ENCODE results near the gene RIMBP3B.
"Not testable (repeated sequence)": the region's sequence is repeated elsewhere in the genome, so short reads cannot be mapped to it uniquely, and the experiment has no call there.

Gene RIMBP3B, protein sequence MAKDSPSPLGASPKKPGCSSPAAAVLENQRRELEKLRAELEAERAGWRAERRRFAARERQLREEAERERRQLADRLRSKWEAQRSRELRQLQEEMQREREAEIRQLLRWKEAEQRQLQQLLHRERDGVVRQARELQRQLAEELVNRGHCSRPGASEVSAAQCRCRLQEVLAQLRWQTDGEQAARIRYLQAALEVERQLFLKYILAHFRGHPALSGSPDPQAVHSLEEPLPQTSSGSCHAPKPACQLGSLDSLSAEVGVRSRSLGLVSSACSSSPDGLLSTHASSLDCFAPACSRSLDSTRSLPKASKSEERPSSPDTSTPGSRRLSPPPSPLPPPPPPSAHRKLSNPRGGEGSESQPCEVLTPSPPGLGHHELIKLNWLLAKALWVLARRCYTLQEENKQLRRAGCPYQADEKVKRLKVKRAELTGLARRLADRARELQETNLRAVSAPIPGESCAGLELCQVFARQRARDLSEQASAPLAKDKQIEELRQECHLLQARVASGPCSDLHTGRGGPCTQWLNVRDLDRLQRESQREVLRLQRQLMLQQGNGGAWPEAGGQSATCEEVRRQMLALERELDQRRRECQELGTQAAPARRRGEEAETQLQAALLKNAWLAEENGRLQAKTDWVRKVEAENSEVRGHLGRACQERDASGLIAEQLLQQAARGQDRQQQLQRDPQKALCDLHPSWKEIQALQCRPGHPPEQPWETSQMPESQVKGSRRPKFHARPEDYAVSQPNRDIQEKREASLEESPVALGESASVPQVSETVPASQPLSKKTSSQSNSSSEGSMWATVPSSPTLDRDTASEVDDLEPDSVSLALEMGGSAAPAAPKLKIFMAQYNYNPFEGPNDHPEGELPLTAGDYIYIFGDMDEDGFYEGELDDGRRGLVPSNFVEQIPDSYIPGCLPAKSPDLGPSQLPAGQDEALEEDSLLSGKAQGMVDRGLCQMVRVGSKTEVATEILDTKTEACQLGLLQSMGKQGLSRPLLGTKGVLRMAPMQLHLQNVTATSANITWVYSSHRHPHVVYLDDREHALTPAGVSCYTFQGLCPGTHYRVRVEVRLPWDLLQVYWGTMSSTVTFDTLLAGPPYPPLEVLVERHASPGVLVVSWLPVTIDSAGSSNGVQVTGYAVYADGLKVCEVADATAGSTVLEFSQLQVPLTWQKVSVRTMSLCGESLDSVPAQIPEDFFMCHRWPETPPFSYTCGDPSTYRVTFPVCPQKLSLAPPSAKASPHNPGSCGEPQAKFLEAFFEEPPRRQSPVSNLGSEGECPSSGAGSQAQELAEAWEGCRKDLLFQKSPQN (N-terminal part only)

DNA sequence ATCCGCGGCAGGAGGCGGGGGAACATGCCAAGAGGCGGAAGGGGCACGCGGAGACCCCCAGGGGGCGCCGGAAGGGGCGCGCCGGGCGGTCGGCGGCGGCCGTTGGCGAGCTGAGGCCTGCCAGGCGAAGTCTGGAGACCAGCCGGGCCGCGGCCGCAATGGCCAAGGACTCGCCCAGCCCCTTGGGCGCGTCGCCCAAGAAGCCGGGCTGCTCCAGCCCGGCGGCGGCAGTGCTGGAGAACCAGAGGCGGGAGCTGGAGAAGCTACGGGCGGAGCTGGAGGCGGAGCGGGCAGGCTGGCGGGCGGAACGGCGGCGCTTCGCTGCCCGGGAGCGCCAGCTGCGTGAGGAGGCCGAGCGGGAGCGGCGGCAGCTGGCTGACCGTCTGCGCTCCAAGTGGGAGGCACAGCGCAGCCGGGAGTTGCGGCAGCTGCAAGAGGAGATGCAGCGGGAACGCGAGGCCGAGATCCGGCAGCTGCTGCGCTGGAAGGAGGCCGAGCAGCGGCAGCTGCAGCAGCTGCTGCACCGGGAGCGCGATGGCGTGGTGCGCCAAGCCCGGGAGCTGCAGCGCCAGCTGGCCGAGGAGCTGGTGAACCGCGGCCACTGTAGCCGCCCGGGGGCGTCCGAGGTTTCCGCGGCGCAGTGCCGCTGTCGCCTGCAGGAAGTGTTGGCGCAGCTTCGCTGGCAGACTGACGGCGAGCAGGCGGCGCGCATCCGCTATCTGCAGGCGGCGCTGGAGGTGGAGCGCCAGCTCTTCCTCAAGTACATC lies at the start of gene RIMBP3B:
Gene RIMBP3B, plus strand, starts transcription at position 51 of the 767 bp plus-strand sequence. Its CDS starts 108 bp downstream, at position 159.
- not testable (repeated sequence) for DNase-seq

DNA sequence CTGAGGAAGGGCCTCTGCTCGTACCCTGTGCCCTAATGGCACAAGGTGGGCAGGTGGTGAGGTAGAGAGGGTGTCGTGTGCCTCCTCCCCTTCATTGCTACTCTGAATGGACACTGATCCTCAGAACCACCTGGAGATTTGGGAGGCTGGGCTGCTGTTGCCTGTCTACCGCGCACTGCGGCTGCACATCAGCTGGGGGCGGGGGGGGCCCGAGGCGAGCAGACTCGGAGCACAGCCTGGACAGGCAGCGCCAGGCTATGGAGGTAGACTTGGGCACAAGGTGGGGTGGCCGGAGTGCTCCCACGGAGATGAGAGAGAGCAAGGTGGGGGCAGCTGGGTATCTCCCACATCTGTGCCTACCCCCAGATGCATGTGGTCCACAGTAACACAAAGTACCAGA lies 26.0 kb upstream of the RIMBP3B start:
- not testable (repeated sequence) for DNase-seq

DNA sequence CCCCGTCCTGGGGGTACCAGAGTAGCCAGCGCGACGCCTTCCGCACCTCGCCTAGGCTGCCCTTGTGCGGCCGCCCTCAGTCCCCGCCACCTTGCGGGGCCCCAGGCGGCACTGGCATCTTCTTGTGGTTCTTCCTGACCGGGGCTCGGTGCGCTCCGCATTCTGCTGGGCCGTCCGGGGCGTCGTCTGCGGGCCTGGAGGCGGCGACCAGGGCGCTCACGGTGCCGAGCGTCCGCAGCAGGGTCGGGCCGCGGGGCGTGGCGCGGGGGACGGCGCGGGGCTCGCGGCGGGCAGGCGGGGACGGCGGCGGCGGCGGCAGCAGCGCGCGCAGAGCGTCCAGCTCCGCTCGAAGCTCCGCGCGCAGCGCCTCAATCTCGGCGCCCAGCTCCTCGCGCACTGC lies 23.0 kb upstream of the RIMBP3B start:
- not testable (repeated sequence) for DNase-seq

DNA sequence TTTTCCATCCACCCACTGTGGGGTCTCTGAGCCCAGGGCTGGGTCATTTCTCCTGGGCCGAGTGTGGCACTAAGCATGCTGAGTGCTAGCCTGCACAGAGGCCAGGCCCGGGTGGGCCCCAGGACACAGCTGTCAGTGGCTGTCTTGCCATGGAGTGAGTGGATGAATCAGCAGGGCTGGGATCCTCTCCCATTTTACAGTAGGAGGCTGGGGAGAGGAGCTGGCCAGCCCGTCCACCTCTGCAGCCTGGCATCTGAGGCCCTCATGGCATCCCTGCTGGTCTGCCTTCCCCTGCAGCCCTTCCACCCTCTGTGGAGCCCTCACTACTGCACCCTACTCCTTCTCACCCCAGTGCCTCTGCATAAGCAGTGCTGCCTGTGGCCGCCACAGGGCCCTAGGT lies 21.1 kb upstream of the RIMBP3B start:
- not testable (repeated sequence) for DNase-seq

DNA sequence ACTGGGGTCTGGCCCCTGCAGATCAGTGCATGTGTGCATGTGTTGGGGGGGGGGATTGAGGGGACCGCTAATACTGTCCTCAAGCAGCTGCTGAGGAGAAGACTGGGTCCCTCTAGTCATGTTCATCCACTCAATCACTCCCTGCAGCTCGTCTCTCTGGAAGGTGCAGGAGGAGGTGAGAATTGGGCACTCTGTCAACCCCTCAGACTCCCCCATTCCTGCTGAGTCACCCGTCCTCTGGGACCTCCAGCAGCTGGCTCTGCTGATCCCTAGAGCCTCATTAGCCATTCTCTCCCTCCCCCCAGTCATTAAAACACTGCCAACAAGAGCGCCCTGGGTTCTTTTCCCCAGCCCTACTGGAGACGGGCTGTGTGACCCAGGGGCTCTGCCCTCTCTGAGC lies 20.5 kb upstream of the RIMBP3B start:
- DNase-seq, result not testable (repeated sequence)

DNA sequence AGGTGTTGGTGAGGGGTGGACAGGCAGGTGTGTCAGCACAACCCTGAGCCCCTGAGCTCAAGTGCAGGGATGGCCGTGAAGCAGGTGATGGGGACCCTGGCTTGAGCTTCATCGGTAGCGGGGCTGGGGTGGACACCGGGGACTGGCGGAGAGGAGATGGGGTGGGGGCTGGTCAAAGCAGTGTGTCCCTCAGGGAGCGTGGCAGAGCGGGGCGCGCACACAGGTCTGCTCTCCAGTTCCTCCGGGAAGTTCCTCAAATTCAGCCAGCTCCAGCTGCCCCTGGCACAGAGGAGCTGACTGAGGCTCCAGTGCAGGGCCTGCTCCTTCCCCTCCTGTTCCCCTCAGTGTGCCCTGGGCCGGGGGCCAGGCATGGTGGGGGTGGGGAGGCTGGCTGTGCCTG lies 19.7 kb upstream of the RIMBP3B start:
- not testable (repeated sequence) for DNase-seq

DNA sequence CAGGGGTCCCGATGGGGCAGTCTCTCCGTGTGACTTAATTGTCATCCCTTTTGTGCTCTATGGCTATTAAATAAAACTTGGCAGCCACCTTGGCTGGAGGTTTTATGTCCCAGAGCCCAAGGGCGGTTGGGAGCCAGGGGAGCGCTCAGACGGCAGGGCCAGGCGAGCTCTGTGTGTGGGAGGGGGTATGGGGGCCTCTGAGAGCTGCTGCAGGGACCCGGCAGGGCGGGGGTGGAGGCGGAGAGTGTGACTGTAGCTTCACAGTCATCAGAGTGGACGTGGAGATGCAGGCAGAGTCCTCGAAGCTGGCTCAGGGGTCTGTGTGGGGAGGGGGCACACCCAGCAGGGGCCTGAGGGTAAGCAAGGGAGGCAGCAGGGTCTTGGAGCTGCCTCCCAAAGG lies 19.2 kb upstream of the RIMBP3B start:
- not testable (repeated sequence) for DNase-seq

DNA sequence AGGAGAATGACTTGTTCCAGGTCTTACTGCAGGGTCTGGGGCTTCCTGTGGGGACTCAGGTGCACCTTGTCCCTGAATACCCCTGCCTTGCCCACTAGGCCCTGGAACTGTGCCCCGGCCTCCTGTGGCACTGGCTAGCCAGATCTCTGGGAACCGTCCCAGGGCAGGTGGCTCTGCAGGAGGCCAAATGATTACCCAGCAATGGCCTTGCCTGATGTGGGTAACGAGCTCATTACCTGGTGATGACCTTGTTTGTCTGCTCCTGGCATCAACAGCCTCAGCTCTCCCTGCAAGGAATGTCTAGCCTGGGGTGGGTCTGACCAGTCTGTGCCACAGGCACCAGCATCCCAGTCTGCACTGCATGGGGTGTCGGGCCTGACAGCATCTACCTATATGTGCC lies 18.2 kb upstream of the RIMBP3B start:
- not testable (repeated sequence) for DNase-seq

DNA sequence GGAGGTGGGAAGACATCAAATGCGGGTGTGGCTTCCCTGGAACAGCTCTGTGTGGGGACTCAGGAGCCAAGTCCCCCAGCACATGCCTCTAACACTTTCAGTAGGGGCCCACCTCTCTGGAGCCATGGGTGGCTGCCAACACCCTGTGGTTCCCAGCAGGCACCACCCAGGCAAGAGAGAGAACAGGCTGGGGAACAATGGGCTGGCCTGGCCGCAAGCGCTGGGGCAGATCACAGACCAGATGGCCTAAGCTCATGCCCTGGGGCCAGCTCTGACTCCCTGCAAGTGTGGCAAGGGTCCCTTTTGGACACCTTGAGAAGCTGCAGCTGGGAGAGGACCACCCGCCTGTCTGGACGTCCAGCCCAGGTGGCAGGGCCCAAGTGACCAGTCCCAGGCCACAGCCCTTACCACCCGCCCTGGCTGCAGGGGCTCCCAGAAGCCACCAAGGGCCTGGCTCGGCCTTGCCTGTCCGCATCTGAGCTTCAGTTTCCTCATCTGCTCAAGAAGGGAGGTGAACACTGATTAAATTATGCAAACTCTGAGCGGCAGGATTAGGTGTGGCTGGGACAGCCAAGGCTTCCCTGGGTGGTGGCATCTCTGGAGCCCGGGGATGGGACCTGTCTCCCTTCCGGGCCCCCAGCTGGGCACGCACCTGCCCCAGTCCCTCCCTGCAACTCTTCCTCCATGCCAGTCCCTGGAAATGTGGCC lies 14.8 kb upstream of the RIMBP3B start:
- not testable (repeated sequence) for DNase-seq

DNA sequence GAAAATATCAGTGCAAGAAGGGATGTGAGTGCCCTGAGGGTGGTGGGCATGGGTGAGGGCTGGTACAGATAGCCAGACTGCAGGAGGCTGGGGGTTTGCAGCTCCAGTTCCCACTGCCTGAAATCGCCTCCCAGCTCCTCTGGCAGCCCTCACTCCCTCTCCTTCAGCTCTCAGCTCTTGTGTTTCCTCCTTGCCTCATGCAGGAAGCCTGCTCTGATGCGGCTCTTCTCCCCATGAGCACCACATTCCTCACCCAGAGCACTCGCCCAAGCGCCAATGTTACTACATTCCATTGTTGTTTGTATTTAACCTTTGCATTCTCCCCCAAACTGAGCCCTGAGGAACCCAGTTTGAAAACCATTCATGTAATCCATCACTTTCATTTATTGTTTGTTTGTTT lies 7.7 kb upstream of the RIMBP3B start:
- not testable (repeated sequence) for DNase-seq

DNA sequence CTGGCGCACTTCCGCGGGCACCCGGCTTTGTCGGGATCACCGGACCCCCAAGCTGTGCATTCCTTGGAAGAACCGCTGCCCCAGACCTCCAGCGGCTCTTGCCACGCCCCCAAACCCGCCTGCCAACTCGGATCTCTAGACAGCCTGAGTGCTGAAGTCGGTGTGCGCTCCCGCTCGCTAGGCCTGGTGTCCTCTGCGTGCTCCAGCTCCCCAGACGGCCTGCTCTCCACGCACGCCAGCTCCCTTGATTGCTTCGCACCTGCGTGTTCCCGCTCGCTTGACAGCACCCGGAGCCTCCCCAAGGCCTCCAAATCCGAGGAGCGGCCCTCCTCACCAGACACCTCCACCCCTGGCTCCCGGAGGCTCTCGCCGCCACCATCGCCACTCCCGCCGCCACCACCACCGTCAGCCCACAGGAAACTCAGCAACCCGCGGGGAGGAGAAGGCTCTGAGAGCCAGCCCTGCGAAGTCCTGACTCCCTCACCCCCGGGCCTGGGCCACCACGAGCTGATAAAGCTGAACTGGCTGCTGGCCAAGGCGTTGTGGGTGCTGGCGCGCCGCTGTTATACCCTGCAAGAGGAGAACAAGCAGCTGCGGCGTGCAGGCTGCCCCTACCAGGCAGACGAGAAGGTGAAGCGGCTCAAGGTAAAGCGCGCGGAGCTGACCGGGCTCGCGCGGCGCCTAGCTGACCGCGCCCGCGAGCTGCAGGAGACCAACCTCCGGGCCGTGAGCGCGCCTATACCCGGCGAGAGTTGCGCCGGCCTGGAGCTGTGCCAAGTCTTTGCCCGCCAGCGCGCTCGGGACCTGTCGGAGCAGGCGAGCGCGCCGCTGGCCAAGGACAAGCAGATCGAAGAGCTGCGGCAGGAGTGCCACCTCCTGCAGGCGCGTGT lies 1.2 kb downstream of the RIMBP3B start:
- DNase-seq, result not testable (repeated sequence)

DNA sequence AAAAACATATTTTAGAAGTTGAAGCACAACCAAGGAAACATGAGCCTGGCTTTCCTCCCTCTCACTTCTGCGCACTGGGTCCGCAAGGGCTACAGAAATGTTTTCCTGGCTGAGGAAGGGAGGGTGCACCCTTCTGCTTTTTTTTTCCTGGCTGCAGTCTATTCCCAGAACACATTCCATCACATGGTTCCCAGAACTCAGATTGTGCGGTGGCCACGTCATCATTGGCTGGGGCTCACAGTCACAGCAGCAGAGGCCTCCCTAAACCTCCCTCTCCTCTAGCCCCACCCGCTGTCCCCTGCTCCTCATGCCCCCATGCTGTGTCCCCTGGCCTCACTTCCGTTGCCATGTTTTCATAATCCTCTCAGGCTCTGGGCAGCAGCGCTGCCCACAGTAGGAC lies 5.9 kb downstream of the RIMBP3B start:
- DNase-seq, result not testable (repeated sequence)

DNA sequence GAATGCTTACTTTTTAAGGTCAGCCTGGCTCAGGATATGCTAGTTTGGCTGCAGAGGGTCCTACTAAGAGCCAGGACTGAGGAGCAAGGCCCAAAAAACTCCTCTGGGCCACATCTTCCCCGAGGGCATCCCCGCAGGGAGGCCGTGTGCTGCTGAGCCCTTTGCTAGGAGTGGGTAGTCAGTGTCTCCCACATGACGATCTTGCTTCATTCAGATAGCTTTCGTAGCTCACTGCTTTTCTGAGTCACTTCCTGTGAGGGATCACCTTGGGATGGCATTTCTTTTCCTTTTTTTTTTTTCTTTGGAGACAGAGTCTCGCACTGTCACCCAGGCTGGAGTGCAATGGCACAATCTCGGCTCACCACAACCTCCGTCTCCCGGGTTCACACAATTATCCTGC lies 6.5 kb downstream of the RIMBP3B start:
- DNase-seq, result not testable (repeated sequence)

DNA sequence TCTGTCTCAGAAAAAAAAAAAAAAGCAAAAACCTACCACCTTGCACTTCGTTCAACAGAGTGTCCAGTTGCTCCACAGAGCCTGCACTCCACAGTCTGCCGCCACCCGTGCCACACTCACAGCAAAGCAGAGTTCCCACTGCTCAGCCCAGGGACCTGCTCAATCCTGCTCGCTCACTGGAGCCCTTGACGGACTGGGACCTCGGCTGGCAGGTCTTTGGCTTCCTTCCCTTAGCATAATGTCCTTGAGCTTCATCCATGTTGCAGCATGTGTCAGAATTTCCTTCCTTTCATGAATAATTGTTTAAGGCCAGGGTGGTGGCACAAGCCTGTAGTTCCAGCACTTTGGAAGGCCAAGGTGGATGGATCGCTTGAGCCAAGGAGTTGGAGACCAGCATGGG lies 11.1 kb downstream of the RIMBP3B start:
- not testable (repeated sequence) for DNase-seq

DNA sequence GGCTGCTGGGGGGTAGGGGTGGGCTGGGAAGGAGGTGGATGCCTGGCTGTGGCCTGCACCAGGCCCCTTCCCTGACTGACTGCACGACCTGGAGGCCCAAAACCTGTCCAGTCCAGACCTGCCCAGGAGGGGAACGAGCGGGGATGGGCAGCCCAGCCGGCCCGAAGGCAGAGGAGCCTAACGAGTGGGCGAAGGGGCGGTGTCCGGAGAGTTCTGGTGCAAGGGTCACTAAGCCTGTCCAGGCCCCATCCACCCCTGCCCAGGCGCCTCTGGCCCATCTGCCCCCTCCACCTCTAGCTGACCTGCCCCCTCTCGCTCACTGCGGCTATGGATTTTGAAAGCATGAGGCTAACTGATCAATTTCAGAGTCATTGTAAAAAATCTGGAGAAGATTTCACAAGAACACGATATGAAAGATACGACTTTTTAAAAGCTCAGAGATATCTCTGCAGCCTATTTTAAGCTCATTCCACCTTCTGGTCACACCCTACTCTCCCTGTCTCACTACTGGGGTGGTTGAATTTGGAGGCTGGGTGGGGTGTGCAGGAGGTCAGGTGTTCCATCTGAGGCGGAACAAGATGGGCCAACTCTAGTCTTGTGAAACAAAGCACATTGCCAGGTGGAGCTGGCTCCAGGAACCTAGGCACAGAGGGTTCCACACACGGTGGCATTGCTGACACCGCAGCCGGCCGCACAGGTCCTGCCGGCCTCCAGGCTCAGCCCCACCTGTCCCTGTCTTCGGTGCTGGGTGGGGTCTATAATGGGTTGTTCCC lies 17.8 kb downstream of the RIMBP3B start:
- not testable (repeated sequence) for DNase-seq

DNA sequence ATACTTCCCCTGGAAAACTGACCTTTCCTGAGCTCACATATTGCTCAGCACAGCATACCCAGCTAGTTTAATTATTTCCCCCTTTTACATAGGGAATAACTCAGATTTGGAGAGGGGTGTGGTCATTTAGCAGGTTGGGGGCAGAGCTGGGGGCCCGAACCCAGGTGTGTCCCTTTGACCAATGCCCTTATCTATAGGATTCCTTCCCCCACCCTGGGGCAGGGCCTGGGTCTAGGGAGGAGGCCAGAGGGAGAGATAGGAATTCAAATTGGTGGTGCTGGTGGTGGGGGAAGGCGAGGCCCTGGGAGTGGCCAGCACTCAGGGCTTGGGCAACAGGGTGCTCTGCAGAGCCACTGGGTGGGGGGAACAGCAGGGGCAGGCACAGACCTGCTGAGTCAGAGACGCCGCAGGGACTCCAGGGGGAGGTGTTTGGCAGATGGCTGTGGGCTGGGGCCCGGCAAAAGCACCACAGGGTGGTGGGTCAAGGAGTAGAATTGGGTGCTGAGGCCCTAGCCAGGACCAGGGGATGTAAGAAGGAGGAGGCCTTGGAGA lies 19.3 kb downstream of the RIMBP3B start:
- DNase-seq, result not testable (repeated sequence)

DNA sequence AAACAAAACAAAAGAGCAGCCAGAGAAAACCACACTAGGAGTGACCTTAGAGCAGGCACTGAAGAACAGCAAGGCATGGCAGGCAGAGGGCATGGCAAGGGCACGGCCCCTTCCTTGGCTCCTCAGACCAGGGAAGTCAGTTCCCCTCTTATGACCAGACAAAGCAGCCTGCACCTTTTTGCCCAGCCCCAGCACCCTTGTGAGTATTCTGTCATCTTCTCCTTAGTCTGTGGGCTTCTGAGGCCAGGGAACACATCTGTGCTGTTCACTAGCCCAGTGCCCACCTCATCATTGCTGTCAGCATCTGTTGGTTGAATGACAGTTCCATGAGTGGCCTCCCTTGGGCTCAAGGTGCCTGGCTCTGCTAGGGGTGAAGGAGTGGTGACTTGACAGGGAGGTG lies 23.6 kb downstream of the RIMBP3B start:
- not testable (repeated sequence) for DNase-seq

DNA sequence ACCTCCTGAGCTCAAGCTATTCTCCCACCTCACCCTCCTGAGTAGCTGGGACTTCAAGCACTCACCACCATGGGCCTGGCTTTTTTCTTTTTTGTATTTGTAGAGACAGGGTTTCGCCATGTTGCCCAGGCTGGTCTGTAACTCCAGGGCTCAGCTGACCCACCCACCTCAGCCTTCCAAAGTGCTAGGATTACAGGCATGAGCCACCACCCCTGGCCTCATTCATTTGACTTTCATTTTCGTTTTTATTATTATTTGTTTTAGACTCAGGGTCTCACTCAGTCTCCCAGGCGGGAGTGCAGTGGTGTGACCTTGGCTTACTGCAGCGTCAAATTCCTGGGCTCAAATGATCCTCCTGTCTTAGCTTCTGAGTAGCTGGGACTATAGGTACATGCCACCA lies 24.2 kb downstream of the RIMBP3B start:
- not testable (repeated sequence) for DNase-seq

DNA sequence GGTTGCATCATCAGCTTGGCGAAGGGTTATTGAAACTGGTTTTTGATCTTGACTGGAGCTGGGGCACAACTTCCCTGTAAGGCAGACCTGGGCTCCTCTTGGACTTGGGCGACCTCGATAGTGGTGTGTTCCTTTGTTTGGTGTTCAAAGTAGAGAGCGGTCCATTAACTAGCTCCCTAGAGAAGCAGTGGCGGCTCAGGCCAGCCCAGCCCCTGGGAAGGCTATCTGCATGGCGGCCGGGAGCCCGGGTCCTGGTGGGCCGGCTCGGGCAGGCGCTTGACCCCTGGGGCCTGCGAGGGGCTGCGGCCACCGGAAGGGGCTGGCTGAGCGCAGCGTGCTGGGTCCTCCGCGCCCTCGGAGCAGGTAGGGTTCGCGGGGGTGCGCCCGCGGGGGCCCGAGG lies 32.8 kb downstream of the RIMBP3B start:
- DNase-seq, result not testable (repeated sequence)
